GM10266 (cell line): ENCODE measurements around the gene HID1.

ENCODE experiments used
- DNase-seq: peaks from one replicate; pipeline ENCODE4 v3.0.0; 2012; ENCODE audit errors: extremely low spot score
- TF ChIP-seq, protein P1 (sequence below): IDR thresholded peaks from 2 replicates; pipeline ENCODE4 v1.5.1; 2012; ENCODE audit warnings: mild to moderate bottlenecking, low read depth; ENCODE audit not compliant: control insufficient read depth, insufficient read depth; ENCODE audit errors: missing control alignments

Gene HID1

DNA sequence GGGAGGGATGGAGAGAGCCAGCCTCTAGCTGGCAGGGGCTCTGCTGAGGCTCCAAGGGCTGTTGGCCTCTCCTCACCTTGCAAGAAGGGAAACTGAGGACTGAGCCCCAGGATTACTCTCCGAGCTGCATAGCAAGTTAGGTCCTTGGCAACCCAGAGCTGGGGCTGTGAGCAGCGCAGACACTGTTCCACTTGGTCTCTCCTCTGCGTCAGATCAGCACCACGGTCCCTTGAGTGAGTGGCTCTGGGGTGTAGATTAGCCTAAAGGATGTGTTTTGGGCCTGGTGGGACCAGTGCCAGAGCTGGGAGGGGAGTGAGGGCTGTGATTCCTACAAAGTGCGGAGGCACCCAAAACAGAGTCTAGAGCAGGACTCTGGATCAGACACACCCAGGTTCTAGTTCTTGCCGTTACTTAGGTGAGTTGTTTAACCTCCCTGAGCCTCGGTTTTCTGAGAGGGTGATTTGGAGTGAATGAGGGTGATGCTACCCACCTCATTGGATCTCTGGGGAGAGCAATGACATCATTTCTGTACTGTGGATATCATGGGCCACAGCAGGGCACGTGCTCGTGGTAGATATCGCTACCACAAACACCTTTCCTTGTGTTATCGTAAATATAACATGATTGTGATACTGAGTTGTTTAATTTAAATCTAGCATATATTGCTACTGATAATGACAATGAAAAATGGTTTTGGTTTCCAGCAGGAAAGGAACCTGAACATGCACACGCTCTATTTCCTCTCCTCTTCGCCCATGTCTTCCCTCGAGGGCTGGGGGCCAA lies 71.0 kb downstream of the HID1 start:
- TF ChIP-seq, protein P1, sequence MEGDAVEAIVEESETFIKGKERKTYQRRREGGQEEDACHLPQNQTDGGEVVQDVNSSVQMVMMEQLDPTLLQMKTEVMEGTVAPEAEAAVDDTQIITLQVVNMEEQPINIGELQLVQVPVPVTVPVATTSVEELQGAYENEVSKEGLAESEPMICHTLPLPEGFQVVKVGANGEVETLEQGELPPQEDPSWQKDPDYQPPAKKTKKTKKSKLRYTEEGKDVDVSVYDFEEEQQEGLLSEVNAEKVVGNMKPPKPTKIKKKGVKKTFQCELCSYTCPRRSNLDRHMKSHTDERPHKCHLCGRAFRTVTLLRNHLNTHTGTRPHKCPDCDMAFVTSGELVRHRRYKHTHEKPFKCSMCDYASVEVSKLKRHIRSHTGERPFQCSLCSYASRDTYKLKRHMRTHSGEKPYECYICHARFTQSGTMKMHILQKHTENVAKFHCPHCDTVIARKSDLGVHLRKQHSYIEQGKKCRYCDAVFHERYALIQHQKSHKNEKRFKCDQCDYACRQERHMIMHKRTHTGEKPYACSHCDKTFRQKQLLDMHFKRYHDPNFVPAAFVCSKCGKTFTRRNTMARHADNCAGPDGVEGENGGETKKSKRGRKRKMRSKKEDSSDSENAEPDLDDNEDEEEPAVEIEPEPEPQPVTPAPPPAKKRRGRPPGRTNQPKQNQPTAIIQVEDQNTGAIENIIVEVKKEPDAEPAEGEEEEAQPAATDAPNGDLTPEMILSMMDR: no peak
- DNase-seq: no peak
